HG02571 (cell line): Measurements from ENCODE around the gene PPP1R10.
"Not testable (repeated sequence)": the region's sequence is repeated elsewhere in the genome, so short reads cannot be mapped to it uniquely, and the experiment has no call there.

Experiments
- ATAC-seq: cut with Tn5 transposase; IDR thresholded peaks from one replicate; pipeline ENCODE4 v1.9.1; 2021; ENCODE audit warnings: mild to moderate bottlenecking, moderate library complexity; ENCODE audit not compliant: unreplicated experiment

Gene PPP1R10

DNA sequence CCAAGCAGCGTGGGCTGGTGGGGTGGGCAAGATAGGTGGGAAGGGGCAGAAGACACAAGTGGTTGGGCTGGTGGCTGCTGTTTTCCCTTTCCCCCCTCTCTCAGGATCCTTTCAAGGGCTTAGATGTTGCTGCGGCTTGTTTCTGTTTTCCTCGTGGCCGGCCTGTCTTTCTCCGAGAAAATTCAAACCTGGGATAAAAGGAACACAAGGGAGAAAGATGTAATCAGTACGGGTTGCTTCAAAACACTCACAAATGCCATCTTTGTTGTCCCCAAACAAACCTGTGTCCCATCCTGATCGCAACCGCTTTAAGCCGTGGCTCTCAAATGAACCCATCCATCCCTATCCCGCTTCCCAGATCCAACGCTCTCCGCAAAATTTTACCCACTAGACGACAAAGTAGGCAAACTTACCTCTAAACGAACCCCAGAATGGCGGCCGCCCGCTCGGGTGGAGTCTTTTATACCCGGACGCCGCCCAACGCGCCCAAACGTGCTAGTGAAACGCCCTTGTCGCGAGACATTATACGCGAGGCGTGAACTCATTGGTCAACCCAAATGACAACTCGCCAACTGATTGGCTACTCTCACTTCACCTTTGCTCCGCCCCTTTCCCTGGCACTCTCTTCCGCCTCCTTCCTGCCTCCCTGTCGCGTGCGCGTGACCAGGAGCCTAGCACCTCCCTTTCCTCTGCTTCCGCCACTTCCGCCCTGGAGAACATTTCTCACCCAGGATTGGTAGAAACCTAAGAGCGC is at the start of gene PPP1R10:
PPP1R10 (minus strand) TSS at position 433 of the 754 bp plus-strand sequence. CDS start 7,299 bp downstream, outside the sequence.
- ATAC-seq: peak; percentile 77

DNA sequence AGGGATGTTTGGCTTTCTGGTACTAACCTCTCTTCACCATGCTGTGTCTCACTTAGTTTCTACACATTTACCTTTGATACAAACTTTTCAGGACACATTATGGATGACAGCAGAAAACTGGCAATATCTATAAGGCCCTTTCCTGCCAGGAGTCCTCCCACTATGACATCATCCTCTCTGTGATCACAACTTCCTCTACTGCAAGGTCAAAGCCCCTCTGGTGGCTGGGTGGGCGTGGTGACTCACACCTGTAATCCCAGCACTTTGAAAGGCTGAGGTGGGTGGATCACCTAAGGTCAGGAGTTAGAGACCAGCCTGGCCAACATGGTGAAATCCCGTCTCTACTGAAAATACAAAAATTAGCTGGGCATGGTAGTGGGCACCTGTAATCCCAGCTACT is 49.3 kb upstream of the PPP1R10 start:
- not testable (repeated sequence) for ATAC-seq

DNA sequence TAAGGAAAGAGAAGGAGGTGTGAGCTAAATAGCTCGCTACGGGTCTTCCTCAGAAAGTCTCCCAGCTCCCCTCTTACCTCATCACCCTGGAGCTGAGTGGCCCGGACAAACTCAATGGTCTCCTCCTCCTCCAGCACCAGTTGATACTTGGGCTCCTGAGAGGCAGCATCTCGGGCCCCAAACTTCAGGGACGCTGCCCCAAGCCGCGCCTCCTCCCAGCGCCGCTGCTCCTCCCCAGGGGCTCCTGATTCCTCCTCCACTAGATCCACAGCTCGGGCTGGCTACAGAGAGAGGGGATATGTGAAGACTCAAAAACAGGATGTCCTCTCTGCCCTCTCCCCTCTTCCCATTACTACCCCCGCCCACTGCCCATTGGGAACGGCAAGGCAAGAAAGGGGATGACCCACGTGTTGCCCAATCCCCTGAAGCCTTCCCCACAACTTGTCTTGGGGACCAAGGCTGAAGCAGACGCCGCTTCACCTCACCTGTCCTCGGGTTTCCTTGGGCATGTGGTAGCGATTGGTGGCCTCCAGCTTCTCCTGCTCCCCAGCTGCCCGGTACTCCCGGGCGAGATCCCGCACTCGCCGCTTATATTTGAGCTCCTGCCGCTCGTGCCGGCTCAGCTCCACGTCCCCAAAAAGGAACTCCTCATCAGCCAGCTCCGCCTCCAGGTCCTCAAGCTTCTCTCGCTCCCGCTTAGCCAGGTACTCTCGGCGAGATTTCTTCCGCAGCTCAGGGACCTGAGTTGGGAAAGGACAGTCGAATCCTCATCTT is 48.1 kb upstream of the PPP1R10 start:
- ATAC-seq: no peak

DNA sequence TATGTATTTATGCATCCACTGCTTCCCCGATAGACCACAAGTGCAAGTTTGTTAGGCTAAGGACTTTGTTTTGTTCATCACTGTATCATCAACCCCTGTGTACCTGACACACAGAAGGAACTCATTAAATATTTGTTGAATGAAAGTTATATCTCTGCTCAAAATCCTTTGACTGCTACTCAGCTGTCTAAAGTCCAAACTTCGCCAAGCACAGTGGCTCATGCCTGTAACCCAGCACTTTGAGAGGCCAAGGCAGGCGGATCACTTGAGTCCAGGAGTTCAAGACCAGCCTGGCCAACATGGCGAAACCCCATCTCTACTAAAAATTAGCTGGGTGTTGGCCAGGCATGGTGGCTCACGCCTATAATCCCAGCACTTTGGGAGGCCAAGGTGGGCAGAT is 40.9 kb upstream of the PPP1R10 start:
- not testable (repeated sequence) for ATAC-seq

DNA sequence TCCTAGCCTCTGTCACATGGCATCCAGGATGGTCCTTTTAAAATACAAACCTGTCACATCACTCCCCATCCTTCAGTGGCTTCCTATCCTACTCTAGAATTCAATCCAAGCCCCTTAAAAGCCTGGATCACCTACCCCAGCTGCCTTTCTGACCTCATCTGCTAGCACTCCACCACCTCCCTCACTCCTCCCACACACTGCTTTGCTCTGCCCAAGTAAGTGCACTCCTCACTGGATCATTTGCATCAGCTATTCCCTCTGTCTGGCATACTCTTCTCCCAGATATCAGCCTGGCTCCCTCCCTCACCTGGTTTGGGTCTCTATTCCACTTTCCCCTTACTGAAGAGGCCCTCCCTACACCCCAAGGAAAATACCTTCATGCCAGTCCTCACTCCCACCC is 40.4 kb upstream of the PPP1R10 start:
- no peak for ATAC-seq

DNA sequence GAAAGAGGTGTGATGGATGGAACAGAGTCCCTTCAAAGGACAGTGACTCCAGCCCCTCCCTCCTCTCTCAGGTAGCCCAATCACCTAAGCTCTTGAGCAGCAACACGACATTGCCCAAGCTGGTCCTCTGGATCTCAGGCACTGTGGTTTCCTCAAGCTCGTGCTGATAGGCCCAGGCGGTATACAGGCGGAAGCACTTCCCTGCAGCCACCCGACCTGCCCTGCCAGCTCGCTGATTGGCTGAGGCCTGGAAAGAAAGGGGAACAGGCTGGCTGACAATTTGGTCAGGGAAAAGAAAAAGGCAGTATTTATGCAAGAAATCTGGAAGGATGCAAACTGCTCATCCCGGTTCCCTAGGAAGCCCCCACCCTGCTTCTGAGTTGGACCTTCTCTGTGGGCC is 39.5 kb upstream of the PPP1R10 start:
- no peak for ATAC-seq

DNA sequence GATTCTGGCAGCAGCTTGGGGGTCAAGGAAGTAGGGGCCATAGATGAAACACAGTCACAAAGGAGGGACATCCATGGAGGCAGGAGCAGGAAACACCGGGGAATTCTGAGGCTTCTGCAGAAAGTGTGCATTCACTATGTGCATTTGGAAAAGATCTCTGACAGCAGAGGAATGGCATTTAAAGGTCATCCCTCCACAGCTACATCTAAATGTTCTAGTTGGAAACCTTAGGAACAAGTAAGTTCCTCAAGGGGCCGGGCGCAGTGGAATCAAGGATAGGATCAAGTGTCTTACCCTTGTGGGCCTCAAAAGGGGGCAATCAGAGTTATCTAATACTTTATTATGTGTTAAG is 38.7 kb upstream of the PPP1R10 start:
- ATAC-seq: no peak

DNA sequence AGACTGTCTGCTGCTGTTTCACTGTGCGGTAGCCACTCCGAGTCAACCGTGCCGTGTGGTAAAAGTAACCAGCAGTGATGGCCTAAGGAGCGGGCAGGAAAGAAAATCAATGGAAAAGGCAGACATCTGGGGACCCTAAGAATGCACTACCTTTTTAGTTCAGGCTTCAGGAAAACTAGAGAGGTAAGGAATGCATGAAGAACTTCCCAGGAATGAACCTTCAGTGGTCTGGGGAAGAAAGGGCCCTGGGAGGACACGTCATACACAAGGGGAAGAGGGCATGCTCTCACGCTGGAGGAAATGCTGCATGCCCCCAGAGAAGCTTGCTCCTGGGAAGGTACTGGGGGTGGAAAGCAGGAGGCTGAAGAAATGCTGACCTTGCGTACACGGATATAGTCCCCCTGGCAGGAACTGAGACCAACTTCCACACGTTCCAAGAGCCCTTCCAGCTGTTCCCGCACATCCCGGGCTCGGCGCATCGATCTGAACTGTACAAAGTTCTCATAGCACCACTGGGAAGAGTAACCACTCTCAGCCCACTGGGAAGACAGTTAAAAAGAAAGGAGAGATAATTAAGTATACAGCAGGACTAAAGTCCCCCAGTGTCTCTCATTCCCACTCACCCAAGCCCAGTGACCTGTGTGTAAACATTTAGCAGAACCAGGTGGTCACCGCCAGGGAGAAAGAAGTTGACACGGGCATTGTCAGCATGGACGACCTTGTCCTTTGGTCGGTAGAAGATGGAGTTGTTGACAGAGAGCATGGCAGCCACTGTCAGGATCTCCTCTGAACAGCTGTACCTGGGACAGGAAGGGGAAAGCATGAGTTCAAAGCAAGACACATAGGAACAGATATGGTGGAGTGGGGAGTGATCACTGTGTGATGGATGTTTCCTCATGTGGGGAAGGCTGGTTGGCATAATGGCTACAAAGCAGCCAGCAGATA is 38.0 kb upstream of the PPP1R10 start:
- ATAC-seq: no peak

DNA sequence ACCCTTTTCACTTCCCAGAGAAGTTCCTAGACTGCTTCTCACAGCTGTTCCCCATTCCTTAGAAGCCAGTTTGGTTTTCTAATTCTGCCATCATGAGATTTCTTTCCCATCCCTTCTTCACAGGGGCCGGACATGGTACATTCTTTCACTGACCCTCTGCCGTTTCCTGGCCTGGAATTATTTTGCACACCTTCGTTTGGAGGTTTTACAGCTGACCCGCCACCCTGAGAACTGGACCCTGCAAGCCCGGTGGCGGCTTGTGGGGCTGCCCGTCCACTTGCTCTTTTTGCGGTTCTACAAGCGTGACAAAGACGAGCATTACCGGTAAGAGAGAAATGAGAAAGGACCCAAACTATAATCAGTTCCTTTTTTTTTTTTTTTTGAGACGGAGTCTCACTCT is 34.1 kb upstream of the PPP1R10 start:
- ATAC-seq: no peak

DNA sequence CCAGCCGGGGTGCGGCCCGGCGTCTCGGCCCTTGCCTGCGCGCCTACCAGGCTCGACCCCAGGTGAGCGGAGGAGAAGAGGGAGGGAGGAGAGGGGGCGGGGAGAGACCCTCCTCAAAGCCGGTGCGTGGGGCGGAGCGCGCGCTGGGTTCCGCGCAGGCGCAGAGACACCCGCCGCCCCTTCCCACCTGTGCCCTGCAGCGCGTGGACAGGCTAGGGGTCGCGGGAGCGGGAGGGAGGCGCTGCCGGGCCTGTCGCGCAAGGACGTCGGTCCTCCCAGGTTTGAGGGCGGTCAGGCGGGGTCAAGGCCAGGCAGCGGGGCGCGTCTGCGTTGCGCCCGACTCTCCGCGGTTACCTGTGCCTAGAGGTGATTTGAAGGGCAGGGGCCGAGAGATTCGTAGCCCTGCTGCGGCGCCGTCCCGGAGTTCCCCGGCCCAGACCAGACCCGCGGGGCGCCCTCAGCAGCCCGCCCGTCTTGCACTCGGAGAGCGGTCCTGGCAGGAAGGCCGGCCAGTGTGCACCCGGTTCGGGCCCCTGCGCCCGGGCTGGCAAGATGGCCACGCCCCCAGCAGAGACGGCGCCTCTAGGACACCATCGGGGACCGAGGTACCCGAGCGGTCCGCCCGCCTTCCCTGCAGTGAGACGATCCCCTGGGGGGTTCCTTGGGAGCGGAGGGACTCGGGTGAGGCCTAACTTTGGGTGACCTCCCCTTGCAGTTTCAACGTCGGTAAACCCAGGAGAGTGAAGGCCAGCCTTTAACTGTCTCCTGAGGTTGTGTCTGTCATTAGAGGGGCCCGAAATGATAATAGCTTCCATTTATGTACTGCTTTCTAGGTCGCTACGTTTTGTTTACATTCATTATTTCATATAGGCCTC is 30.4 kb upstream of the PPP1R10 start:
- peak; percentile 49 for ATAC-seq

DNA sequence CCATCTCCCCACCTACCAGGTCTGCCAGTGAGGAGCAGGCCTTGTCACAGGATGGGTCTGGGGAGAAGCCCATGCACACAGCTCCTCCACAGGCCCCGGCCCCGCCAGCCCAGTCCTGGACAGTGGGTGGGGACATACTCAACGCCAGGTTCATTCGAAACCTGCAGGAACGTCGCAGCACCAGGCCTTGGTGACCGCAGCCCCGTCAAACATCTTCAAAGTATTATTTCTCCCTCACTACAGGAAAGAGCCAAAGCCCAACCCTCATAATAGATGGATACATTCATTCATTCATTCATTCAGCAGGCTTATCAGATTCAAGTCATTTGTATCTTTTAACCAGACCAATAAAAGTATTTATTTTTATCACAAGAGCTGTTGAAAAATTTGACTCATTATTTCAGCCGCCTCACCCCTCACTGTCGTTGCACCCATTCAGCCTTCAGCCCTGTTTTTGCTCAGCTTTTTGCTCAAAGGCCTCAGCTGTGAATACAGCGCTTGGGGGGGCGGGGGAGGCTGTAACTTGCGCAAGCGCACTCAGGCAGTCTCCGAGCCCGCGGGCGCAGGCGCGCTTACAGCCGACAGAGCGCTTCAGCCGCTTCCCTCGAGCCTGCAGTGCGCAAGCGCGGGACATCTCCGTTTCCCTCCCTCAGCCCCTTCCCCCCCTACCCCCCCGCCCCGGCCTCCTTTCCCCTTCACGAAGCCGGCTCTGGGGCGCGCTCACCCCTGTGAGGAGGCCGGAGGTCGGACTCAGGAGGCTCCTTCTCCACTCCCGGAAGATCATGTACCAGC is 29.6 kb upstream of the PPP1R10 start, which contains the start of gene C6orf136:
C6orf136 (plus strand) TSS at position 684 of the 792 bp plus-strand sequence; CDS start at position 783, 99 bp downstream.
- ATAC-seq: peak; percentile 43

DNA sequence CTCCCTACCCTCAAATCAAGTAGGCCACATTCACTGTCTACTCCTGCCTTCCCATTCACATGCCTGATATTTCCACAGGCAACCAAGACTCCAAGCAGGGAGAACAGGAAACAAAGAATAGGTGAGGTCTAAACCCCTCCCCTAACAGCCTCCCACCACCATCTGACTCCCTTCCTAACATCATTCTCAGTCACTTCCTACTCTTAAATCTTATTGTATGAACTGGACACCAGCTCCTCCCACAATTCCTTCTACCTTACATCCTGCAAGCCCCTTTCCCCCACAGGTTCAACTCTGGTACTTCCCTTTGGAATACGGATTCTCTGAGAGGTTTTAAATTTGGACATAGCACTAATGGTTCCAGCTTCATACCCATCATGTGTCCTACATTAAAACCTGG is 28.9 kb upstream of the PPP1R10 start:
- no peak for ATAC-seq

DNA sequence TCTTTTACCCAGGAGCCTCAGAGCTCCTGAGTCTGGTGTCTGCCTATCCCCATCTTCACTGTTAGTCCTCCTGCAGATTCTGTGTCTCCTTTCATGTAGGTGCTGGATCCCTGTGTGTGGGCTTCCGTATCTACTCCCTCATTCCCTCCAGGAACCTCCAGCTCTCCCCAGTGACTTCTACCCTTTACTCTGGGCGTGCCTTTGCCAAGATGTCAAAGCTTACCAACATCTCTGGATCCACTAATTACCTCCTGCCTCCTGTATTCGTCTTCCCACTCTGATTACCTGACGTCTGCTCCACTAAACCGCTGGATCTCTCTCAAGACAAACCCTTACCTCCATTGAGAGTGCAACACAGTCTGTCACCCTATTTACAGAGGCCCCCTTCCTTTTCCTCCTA is 27.7 kb upstream of the PPP1R10 start:
- no peak for ATAC-seq

DNA sequence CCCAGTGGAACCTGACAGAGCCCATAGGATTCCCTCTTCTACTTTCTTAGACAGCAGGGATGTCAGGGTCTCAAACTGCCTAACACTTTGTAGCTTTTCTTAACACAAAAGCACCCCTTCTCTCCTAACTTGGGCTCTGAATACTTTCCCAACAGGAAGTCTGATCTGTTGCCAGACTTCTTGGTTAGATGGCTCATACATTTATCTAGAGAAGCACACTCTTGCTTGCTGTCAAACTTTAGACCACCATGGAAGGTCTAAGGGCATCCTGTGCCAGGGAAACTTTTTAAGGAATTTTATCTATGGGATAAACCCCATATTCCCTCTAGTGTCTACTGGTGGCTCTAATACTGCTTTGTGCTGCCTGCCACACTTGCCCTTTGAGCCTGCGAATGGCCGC is 26.6 kb upstream of the PPP1R10 start:
- ATAC-seq: no peak

DNA sequence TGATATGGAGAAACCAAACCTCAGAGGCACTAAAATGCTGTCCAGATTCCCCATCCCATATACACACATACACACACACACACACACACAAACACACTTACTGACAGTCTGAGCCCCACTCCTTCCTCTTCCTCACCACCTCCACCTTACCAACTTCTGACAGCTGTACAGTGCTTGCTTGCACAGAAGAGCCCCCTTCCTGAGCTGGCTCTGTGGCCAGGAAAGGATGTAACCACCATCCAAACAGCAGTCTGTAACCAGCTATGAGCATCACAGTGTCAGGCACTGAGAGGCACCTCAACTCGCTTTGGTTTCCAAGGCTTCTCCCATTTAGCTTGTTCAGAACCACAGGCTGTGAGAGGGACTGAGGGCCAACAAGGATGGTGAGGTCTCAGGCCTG is 24.0 kb upstream of the PPP1R10 start:
- ATAC-seq: no peak

DNA sequence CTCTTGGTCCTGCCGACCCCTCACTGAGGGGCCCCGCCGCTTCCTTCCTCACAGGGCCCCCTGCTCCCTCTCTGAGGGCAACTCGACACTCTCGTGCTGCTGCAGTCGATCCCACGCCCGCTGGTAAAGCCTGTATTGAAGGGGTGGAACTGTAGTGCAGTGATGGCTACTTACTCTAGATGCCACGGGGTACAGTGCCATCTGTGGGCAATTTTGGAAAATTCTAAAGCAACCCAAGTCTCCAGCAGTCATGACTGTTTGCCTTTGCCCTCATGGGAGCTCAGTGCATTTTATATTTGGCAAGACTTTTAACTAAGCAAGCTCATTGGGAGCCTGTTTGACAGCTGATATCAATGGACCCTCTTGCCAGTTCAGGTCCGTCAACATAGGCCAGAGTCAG is 23.4 kb upstream of the PPP1R10 start:
- no peak for ATAC-seq

DNA sequence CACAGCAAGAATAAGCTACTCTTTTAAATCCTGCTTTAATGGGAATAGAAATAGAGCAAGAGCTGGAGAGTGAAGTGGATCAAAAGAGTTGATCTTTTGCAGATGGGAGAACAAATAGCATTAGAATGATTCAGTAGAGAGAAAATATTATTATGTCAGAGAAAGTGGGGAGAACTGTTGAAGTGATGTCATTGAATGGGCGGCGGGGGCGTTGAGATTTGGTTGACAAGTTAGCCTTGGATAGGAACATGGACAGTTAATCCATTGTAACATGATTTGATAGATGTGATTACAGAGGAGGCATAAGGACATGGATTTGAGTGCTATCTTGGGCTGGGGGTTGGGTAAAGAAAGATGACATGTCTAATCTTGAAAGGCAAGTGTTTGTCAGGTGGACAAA is 18.8 kb upstream of the PPP1R10 start:
- ATAC-seq: no peak

DNA sequence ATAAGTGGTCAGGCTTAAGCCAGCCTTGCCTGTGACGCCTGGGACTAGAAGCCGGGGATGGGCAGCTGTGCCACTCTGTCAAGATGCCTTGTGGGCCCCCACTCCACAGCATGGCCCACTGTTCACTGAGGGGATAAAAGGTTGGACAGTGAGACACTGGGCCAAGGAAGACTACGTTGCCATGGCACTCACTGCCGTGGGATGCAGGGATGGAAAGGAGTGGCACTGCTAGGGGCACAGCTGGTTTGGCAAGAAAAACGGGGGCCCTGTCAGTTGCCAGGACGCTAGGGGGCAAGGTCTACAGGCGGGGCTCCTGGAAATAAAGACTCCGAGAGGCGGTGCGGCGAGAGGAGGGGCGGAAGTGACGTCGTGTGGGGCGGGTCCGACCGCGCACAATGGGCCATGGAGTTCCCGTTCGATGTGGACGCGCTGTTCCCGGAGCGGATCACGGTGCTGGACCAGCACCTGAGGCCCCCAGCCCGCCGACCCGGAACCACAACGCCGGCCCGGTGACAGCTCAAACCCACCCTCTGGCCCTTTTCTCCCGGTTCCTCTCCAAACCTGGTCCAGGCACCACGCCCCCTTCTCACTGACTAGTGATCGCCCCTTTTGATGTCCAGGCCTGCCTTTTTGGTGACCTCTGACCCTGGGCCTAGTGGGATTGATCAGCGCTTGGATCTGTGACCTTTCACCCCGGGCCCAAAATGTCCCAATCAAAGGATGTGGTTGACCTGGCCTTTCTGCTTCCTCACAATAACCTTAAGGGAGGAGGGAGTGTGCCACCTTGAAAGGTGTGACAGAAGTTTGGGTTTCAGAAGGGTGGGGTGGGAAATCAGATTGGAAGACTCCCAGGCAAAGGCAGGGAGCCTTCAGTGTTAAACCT is 9.7 kb upstream of the PPP1R10 start, which contains the start of gene ATAT1:
ATAT1 (plus strand) TSS at position 391 of the 883 bp plus-strand sequence.
- ATAC-seq: peak; percentile 87
